ENCODE data around the gene OPALIN. TPM values are rescaled to one million over a fixed set of nuclear protein-coding genes. Genes with fewer than 3 reads are reported as not detected.
"Not testable (repeated sequence)": the region's sequence is repeated elsewhere in the genome, so short reads cannot be mapped to it uniquely, and the experiment has no call there.

OPALIN gene
- total and polyA plus RNA-seq, 10 donors, result not detected

DNA sequence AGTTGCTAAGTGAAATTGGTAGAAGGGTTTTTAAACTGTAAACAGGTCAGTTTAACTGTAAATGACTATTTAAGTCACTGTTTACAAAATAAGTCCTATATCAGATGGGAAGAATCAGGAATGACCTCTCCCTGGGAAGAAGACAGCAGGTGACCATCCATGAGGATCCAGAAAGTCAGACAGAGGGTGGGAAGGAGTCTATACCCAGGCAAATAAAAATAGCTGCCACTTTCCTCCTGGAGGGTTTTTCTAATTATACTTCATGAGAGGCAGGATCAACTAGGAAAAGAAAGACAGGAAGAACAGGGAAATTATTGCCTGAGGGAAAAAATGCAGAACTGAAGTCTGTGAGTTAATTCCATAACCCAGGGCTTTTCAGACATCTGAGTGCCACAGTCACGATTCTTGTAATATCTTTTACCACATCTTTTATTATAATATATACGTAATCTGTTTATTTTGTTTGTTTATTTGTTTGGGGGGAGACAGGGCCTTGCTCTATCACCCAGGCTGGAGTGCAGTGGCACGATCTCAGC lies 47.6 kb downstream of the OPALIN start:
- no peak for DNase-seq
- Histone ChIP-seq H3K9me3 (no peaks in the 10 kb centered on the region), H3K4me3 (no peak overlapping the region), H3K4me1 (peaks cover 1 to 11% (median 9%) of the 10 kb centered on the region in 6 donors), H3K27me3 (replicated peaks in 1 of 7) (peaks cover 0 to 11% (median 0%) of the 10 kb centered on the region in 7 donors), H3K36me3 (no peaks in the 10 kb centered on the region), H3K27ac (no peak overlapping the region)
- intact Hi-C loops (cut with DNase I; ENCODE audit: low total_unique reads), result loop anchor here (10.0 kb wide), 1 partner anchor 296 kb away; no protein-coding TSS in a partner anchor
- no peak for TF ChIP-seq POLR2A (IDR thresholded peaks at IDR 0.05)
- no peak for TF ChIP-seq POLR2AphosphoS5 (IDR thresholded peaks at IDR 0.05)
- no peak for TF ChIP-seq CTCF (IDR thresholded peaks at IDR 0.05 in 8 of 11, conservative IDR thresholded peaks at IDR 0.05 in 3 of 11)
- WGBS, 5 donors, result 66 to 80% (median 75%) methylated on average over 3 of the region's 3 CpGs

- intact Hi-C loops (cut with DNase I; ENCODE audit: low total_unique reads), result loop anchor here (10.0 kb wide), 1 partner anchor 295 kb away; no protein-coding TSS in a partner anchor
- H3K27me3 ChIP-seq (replicated peaks in 1 of 7), result peaks cover 0 to 15% (median 0%) of the 10 kb centered on the region in 7 donors
- H3K27ac ChIP-seq, result no peak overlapping the region
- no peaks in the 10 kb centered on the region for H3K9me3 ChIP-seq
- no peaks in the 10 kb centered on the region for H3K36me3 ChIP-seq
- H3K4me1 ChIP-seq, result peaks cover 3 to 18% (median 13%) of the 10 kb centered on the region in 6 donors
- no peak overlapping the region for H3K4me3 ChIP-seq
- no peak for DNase-seq
- WGBS, 5 donors, result 18 to 50% (median 38%) methylated on average over 1 of the region's 1 CpG
- TF ChIP-seq POLR2AphosphoS5 (IDR thresholded peaks at IDR 0.05) (no peak), CTCF (IDR thresholded peaks at IDR 0.05 in 8 of 11, conservative IDR thresholded peaks at IDR 0.05 in 3 of 11) (no peak), POLR2A (IDR thresholded peaks at IDR 0.05) (no peak)
Measured at GRCh38 chr10:96310321-96310669, 48.5 kb downstream of the OPALIN start.

DNA sequence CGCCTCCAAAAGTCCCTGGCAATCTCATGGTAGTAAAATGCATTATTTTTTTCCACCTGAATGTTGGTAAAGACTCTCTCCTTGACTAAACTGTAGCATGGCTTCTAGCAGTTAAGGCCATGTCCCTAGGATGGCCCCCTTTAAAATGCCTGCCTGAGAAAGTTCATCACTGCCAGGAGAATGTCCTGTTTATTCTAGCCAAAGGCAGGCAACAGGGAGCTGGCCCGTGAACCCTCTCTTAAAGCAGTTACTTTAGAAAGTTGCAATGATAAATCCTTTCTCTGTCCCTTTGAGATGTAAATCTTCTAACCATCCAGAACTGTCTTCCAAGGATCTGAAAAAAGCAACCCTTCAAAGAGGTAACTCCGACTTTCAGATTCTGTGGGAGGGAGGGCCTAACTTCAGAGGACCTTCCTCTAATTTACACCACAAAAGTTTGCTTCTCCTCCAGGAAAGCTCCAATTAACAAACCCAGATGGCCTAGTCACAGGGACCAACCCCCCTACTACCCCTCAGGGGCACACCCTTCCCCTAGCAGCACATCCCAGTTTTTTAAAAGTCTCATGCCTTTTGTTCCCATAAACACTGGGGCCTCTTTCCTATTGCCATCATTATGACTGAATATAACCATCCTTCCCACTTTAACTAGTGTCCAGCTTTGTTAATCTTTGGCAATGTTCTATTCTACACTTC lies 49.0 kb downstream of the OPALIN start:
- WGBS, 5 donors, result 64 to 72% (median 68%) methylated on average over 3 of the region's 3 CpGs
- Histone ChIP-seq H3K9me3 (no peaks in the 10 kb centered on the region), H3K4me1 (peaks cover 3 to 18% (median 13%) of the 10 kb centered on the region in 6 donors), H3K36me3 (no peaks in the 10 kb centered on the region), H3K27ac (no peak overlapping the region), H3K4me3 (no peak overlapping the region), H3K27me3 (replicated peaks in 1 of 7) (peaks cover 0 to 13% (median 0%) of the 10 kb centered on the region in 7 donors)
- no peak for DNase-seq
- TF ChIP-seq CTCF (IDR thresholded peaks at IDR 0.05 in 8 of 11, conservative IDR thresholded peaks at IDR 0.05 in 3 of 11) (no peak), POLR2AphosphoS5 (IDR thresholded peaks at IDR 0.05) (no peak), POLR2A (IDR thresholded peaks at IDR 0.05) (no peak)
- intact Hi-C loops (cut with DNase I; ENCODE audit: low total_unique reads), result loop anchor here (10.0 kb wide), 1 partner anchor 295 kb away; no protein-coding TSS in a partner anchor

DNA sequence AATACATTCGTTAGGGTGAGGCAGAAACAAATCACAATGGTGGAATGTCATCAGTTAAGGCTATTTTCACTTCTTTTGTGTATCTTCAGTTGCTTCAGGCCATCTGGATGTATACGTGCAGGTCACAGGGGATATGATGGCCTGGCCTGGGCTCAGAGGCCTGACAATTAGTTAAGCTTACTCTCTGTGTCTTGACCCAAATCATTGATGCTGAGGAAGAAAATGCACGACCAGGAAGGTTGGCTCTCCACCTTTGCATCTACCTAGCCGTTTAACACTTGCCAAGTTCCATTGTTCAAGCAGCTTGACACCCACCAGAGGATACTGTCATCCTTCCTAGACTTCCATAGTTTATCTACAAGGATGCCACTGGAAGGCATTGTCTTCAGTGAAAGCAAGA lies 49.9 kb downstream of the OPALIN start:
- H3K4me1 ChIP-seq, result peaks cover 3 to 18% (median 13%) of the 10 kb centered on the region in 6 donors
- H3K4me3 ChIP-seq; H3K9me3 ChIP-seq; H3K36me3 ChIP-seq; intact Hi-C loops (cut with DNase I; ENCODE audit: low total_unique reads); H3K27ac ChIP-seq; DNase-seq: not testable (repeated sequence)
- WGBS, 5 donors, result 47 to 64% (median 61%) methylated on average over 4 of the region's 4 CpGs
- H3K27me3 ChIP-seq (replicated peaks in 1 of 7), result peaks cover 0 to 14% (median 0%) of the 10 kb centered on the region in 7 donors

Data from spleen (tissue), 11 donors.